NCI-H2196 treated with DMSO at 0.1 percent for 48 hours (cell line): Measurements from ENCODE around the gene AFAP1.

Experiments used
- DNase-seq: peaks from one replicate; lab custom pipeline; 2025; ENCODE audit not compliant: unreplicated experiment; lab: John Stamatoyannopoulos, UW

AFAP1 gene

DNA sequence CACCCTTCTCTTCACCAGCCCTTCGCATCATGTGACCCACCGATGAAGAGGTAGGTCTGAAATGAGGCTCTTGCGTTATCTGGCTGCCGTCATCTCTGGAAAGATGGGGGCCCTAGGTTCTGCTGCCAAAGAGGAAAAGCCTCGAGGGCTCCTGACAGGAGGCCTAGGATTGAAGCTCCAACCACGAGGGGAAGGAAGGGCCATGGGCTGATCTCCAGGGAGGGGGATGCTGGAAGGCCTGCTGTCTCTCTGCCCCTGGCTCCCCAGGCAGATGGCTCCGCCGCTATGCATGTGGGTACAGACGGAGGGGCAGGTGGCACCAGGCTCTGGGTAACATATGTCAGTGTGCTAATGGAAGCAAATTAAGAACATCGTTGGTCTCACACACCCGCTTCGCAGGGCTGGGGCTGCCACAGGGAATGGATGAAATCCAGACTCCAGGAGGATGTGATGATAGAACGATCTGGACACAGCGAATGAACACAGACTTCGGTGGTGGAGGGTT, 44.9 kb downstream of the AFAP1 start:
- DNase-seq, result no peak

DNA sequence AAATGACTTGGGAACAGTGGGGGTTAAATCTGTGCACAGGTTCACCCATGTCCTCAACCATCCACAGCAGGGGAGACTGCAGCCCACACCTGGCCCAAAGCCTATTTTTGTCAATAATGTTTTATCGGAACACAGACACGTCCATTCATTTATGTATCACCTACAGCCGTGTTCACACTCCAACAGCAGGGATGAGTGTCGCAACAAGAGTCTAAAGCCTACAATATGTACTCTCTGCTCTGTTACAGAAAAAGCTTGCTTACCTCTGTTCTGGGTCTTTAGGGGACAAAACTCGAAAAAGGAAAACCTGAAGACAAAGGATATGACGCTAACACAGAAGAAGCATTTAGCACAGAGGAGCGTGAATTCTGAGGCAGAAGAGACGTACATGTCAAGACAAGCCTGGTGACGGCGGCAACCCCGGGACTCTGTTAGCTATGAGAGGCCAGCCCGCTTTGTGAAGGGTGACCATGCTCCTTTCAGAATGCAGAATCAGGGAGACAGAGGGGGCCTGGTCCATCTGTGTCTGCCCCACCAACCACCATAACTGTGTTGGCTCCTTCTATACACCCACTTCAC, 45.5 kb downstream of the AFAP1 start:
- no peak for DNase-seq

DNA sequence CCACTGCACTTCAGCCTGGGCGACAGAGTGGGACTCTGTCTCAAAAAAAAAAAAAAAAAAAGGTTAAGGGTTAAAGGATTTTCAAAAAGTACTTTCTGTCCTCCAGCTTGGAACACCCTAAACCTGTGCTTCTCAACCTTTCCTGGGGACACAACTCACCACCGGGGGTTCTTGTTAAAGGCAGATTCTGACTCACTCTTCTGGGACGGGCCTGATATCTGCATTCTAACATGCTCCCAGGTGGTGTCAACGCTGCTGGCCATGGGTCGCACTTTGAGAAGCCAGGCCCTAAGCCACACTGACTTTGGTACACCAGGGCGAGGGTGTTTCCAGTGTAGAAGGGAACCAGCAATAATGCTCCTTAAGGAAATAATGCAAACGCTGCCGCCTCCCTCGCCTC, 46.1 kb downstream of the AFAP1 start:
- no peak for DNase-seq

DNA sequence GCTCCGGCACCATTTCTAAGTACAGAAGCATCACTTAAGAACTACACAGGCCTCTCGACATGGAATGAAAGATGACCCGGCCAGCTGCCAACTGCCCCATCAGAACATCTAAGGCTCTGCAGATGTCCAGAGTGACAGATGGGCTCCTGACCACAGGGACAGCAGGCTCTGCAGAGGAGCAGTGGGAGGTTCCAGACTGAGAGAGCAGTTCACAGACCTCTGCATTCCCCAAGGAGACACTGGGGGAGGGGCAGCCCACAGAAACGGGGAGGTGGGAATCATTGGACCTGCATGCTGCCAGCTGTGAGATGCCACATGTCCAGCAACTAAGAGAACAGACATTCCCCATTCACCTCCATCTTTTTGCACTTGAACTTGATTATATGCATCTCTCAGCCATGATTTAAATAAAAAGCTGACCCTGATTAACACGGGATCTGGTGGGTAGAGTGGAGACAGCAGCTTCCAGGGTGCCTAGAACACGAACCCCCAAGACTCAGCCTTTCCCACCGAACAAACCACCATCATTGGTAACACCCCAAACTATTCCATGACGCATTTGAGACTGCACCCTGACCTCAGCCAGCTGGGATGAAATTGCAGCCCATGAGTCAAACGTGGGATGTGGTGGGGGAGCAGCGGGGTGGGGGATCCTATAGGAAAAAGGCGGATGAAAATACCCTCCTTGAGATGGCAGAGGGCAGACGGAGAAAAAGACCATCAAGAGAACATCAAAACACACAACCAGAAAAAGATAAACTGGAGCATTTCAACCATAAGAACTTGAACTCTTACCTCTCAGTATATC, 47.2 kb downstream of the AFAP1 start:
- DNase-seq, result no peak

DNA sequence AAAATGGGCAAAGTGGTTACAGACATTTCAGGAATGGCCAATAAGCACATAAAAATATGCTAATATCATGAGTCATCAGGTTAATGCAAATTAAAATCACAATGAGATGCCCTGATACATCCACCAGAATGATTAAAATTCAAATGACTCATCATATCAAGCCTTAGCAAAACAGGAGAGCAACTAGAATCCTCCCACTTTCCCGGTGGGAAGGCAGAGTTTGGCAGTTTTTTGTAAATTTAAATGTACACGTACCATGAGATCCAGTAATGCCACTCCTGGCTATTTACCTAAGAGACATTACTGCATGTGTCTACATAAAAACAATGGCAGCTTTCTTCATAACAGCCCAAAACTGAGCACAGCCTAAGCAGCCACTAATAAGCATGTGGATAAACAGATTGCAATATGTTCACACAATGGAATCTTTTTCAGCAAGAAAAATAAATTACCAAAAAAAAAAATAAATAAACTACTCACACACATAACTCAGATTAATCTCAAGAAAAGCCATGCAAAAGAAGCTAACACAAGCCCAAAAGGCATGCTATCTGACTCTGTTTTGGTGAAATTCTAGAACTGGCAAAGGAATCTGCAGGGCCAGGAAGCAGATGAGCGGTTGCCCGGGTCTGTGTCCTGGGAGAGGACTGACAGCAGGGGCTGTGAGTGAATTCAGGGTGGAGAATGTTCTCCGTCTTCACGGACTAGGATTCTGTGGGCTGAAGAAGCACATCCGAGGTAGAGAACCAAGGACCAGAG, 48.8 kb downstream of the AFAP1 start:
- DNase-seq, result no peak

- DNase-seq, result no peak
Observed at GRCh38 chr4:7887436-7887835, 52.2 kb downstream of the AFAP1 start.

DNA sequence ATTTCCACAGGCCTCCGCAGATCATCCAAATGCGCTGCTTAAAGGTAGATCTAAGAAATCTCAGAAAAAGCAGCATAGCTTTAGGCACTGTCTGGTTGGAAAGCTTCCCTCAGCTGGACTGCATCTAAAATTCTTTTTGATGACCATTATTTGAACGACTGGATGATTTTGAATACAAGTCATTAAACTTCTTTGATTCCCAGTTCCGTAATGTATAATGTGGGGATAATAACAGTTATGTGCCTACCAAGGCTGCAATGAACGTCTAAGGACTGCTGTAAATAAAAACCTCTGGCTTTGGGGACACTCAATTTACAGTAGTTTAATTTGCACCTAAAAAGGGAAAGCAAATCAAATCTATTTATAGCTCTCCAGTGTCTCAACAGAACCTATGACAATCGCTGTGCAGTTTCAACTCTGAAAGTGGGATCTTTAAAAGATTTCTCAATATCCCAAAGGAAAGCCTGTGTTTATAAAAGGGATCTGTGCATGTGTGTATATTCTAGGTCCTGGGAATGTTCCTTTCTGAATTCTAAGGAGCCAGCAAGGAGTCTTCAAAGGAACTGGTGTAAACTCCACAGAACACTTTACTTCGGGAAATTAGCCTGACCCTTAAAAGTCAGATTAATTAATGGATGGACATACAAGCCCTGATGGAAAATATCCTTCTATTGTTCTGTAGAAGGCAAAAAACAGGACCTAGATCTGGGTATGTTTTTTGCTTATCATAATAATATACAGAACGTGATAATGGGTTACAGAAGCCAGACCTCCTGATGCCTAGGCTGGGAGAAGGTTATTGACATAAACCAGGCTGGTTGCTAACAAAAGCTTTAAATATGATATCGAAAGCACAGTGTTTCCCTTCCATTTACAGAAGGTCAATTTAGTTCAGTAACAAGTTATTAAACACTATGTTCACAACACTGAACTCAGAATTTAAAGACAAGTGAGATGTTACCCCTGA, 53.4 kb downstream of the AFAP1 start:
- no peak for DNase-seq

DNA sequence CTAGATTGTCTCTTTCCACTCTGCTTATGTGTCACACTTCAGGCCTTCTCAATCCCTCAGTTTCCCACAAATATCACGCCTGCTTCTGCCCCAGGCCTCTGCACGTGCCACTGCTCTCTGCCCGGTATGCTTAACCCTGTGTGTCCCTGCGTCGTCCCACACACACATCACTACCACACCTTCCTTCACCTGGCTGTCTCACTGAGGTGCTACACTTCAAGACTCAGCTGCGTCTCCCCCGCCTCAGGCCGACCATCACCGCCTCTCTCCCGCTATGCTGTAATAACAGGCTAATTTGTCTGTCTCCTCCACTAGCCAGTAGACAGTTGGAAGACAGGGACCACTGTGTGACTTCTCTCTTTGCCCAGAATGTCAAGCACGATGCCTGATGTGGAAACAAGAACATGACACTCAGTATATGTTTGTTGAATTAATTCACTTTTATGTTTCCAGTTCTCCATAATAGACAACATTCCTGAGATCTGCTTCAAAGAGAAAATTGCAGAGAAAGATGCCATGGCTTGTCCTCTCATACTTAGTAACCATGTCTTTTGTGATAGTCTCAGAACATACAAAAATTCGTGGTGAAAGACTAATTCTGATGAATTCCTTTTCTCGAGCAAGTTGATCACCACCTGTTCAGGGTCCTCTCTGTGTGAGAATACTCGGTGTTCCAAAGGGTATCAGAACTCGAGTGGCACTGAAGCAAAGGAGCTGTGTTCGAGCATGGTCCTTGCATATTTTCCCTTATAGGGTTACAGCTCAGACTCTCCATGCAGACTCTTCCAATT, 54.2 kb downstream of the AFAP1 start:
- DNase-seq, result no peak

DNA sequence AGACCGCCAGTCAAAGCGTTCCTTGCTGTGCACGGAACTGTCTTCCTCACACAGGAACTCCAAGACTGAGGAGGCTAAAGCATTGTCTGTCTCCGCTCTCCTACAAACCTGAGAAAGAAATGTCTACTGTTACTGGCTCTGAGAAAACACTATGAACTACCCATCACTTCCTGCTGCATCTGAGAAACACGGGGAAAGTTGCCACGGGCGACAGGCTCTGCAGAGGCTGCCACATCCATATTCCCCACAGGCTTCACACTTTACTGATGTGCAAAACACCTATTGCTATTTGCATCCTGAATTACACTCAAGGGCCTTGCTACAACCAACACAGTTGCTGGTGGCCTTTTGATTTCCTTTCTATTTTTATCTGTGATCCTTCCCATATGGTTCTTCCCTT, 59.0 kb downstream of the AFAP1 start:
- DNase-seq, result no peak

DNA sequence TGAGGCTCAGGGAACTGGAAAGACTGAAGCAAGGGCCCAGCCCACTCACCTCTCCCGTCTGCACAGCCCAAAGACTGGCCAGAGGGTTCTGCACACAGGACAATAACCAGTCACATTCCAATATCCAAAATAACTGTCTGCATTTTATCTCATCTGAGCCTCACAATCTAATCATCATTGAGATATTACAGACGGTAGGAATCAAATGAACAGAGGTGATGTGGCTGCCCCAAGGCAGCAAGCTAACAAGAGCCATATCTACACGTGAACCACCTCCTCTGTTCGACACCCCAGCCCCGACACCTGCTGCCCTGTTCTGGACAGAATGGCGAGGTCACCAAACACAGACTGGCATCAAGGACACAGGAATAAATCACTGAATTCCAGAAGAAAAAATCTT, 60.5 kb downstream of the AFAP1 start:
- no peak for DNase-seq

- DNase-seq, result no peak
Observed at GRCh38 chr4:7878323-7878722, 61.3 kb downstream of the AFAP1 start.

DNA sequence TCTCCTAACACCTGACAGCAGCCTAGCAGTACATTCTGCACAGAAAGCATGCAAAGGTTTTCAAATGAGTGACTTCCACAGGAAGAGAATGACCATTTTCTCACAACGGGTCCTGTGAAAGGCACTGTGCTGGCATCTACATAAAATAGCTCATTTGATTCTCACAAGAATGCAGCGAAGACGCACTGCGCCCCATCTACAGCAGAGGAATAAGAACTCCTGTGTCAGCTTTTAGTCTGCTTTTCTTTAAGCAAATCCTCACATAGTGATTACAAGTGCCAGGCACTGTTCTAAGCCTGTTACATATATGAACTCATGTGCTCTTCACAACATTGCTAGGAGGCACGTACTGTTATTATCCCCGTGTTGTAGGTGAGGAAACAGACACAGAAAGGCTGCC, 62.5 kb downstream of the AFAP1 start:
- no peak for DNase-seq

- DNase-seq, result no peak
Observed at GRCh38 chr4:7876201-7876875, 63.3 kb downstream of the AFAP1 start.

DNA sequence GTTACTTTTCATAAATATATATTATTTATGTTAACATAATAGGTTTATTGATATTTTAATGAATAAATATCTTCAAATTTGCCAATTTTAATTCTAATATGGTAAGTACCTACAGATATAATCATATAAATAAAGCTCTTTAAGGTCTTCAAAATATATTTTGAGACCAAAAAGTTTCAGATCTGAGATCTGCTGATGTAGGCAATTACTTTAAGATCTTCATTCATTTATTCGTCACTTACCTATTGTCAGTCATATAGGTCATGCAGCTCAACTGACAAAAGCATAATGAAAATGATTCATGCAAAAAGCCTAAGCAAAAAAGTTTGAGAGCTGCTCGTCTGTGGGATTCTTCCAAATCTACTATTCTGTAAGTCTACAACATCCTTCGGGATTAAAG, 64.8 kb downstream of the AFAP1 start:
- DNase-seq, result no peak

DNA sequence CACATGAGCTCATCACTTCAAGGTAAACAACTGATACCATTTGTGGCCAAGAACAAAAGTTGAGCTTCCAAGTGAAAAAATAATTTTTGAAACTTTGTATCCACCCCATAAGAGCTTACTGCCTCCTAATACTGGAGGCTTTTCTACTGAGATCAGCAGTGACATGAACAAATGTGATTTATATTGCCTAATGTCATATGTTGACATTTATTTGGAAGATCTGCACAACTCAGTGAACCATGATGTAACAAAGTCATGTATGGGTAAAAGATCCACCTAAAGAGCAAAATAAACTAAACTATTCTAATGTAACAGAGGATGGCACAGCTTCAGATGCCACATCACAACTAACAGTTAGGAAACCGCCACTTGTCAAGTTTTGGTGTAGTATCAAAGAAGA, 65.8 kb downstream of the AFAP1 start:
- DNase-seq, result no peak

DNA sequence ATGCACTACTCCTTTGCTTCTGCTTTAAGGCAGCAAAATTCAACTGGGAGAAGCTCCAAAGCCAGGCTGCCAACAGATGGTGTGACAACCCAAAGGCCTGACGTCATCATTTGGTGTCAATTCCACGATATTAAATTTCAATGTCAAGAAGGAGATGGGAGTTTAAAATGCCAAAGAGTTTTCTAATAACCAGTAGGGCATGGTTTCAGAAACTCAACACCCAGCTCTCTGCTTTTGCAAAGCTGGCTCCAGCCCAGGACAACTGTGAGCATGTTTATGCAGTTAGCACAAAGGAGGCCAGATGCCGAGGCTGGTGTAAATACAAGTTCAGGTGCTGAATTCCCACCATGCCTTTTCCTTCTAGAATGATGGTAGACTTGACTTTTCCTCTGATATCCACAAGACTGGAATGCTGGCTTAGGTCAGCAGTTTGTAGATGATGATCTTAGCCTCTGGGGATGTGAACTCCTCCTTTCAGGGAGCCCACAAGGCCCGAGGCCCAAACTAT, 67.3 kb downstream of the AFAP1 start:
- DNase-seq, result peak; percentile 81

DNA sequence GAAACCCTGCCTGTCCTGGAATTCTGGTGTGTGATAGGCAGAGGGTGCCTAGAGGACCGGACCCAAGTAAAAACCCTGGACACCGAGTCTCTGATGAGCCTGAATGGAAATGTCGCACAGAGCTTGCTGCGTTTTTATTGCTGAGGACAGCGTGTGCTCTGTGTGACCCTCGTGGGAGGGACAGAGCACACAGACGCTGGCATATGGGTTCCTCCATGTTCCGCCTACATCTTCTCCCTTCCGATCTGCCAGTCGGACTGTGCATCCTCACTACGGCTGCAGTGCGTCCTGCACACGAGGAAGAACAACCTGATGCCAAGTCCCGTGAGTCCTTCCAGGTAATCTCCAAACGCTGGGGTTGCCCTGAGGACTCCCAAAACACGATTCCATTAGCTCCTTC, 68.3 kb downstream of the AFAP1 start:
- no peak for DNase-seq

GRCh38 chr4:7868892-7869471, 70.7 kb downstream of the AFAP1 start:
- DNase-seq, result no peak

DNA sequence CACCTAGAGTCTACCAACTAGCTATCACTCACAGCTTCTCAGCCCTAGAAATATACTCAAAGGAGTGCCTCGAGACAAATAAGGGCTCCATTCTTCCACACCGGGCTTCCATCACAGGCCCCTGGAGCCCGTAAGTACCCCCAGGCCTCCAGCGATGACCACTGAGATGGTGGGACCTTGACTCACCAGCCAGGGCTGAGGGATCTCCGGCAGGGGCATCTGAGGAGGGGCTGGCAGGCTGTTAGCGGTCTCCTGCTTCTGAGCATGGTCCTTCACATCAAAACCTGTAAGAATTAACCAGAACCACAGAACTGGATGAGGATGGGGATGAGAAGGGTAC, 71.3 kb downstream of the AFAP1 start:
- no peak for DNase-seq
